H1 (cell line): ENCODE results near the gene HMGCS2. TPM values are rescaled to one million over a fixed set of nuclear protein-coding genes. Genes with fewer than 3 reads are reported as not detected.

Experiments
- BCL11A ChIP-seq, 2 experiments: IDR thresholded peaks; one replicate each; pipeline ENCODE4 v1.6.1; 2011; ENCODE audit warnings: low read depth in 2 of 2, low read length in 2 of 2, mild to moderate bottlenecking in 2 of 2
- CEBPB ChIP-seq: IDR thresholded peaks from 2 replicates; pipeline ENCODE4 v1.6.1; 2012; ENCODE audit warnings: low read depth, low read length
- CTBP2 ChIP-seq: IDR thresholded peaks from 2 replicates; pipeline ENCODE4 v1.7.0; 2011; ENCODE audit warnings: borderline replicate concordance, mild to moderate bottlenecking, moderate library complexity, mixed read lengths, low read length; ENCODE audit not compliant: insufficient read depth, insufficient read length
- MAFK ChIP-seq: IDR thresholded peaks from 2 replicates; pipeline ENCODE4 v1.6.1; 2012; ENCODE audit warnings: low read depth, mild to moderate bottlenecking, improper control_type of control experiment, low read length
- PHF8 ChIP-seq: fragments of 200-600 bp; sonication (generic); conservative IDR thresholded peaks from 2 replicates; pipeline ENCODE4 v1.7.1; 2012; ENCODE audit warnings: low read depth, mild to moderate bottlenecking, inconsistent platforms, low read length, moderate library complexity
- RNF2 ChIP-seq: fragments of 200-900, 300-1000 bp; sonication (generic); IDR thresholded peaks from 2 replicates; pipeline ENCODE4 v1.7.1; 2016; ENCODE audit warnings: borderline replicate concordance, low read depth, mild to moderate bottlenecking, antibody characterized with exemption, low read length; ENCODE audit not compliant: poor library complexity, severe bottlenecking; ENCODE audit errors: missing control alignments
- RXRA ChIP-seq: IDR thresholded peaks from 2 replicates; pipeline ENCODE4 v1.6.1; 2011; ENCODE audit warnings: low read depth, mild to moderate bottlenecking, low read length, moderate library complexity; ENCODE audit not compliant: insufficient read depth
- ZNF274 ChIP-seq: IDR thresholded peaks from 2 replicates; pipeline ENCODE4 v1.7.0; 2012; ENCODE audit warnings: low read length, borderline replicate concordance; ENCODE audit errors: extremely low read depth
- polyA plus RNA-seq, 7 experiments: library from polyadenylated mRNA; depleted of rRNA in 3 of 7; stranded (reverse) in 5 of 7; unstranded in 2 of 7; fragments of >200 nt in 5 of 7; fragments of 200-250 nt in 2 of 7; gene quantifications; 1 replicate in 5 of 7; 2 replicates in 1 of 7; 4 replicates in 1 of 7; pipeline versions ENCODE4 v1.2.1 to v1.2.3, GENCODE V29; 2011 to 2013; ENCODE audit warnings: missing spikeins in 2 of 7, mixed read lengths in 2 of 7
- total RNA-seq: library from RNA; stranded (reverse); fragmentation: NEBNext Ultra II Directional; extraction: Animal tissue kit (Norgen Biotek cat#: 25700); gene quantifications from 2 replicates; pipeline ENCODE4 v1.2.1, GENCODE V29; 2021

The HMGCS2 gene
- total and polyA plus RNA-seq, 2 of the 8 experiments (the other 6 are each of a cell fraction or from before 2014, with no cell fraction given) = not detected

- no peak for TF ChIP-seq RXRA
- no peak for TF ChIP-seq CTBP2
- TF ChIP-seq MAFK = no peak
- no peak for TF ChIP-seq BCL11A (IDR thresholded peaks at IDR 0.05; ENCODE audit: low read depth in 2 of 2, low read length in 2 of 2)
- no peak for TF ChIP-seq ZNF274
- no peak for TF ChIP-seq PHF8
- no peak for TF ChIP-seq CEBPB
- no peak for TF ChIP-seq RNF2
Measured at GRCh38 chr1:119774746-119775490, 6.2 kb upstream of the HMGCS2 start (continued).
